Measurements from ENCODE around the gene GNAZ. TPM values are rescaled to one million over a fixed set of nuclear protein-coding genes. Genes with fewer than 3 reads are reported as not detected.

Gene GNAZ
- total and polyA plus RNA-seq, 2 experiments from 2014 or later, result 0.24 to 0.65 TPM

DNA sequence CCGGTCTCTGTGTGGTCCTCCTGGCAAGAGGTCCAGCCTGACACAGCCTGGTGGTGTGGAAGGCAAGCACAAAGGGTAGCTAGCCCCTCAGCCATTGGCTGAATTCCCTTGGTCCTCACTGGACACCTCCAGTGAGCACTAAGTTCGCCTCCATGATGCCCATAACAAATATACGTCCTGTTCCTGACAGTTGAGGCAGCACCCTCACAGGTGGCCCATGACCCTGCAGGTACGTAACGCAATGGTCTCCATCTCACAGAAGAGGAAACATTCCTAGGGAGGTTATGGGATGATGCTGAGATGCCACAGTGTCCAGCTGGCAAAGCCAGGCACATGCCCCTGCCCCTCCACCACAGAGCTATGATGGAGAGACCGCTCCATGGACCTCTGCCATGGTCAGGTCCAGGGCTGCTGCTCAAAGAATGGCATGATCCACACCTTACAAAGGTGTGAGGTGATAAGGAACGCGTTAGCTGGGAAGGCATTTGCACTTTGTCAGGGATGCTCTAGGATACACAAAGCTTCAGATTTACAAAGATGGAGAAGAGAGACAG is 1.4 kb upstream of the GNAZ start:
- H3K4me2 ChIP-seq (ENCODE audit: unreplicated experiment), result no peak overlapping the region
- no peaks in the 10 kb centered on the region for H3K27me3 ChIP-seq (replicated peaks; ENCODE audit: insufficient read depth)
- no peaks in the 10 kb centered on the region for H3K79me2 ChIP-seq (ENCODE audit: insufficient read depth)
- no peaks in the 10 kb centered on the region for H3K9me2 ChIP-seq (ENCODE audit: insufficient read depth)
- no peaks in the 10 kb centered on the region for H3F3A ChIP-seq (ENCODE audit: insufficient read depth)
- no peak overlapping the region for H3K4me3 ChIP-seq
- H4K20me1 ChIP-seq (ENCODE audit: insufficient read depth), result no peaks in the 10 kb centered on the region
- in situ Hi-C loops (cut with MboI), result no loop called here
- WGBS, 2 experiments (ENCODE audit: low coverage in 1 of 2, low lambda C conversion rate in 2 of 2, missing lambda C conversion rate in 2 of 2), result 85 to 88% methylated on average over 8 of the region's 8 CpGs
- no peaks in the 10 kb centered on the region for H3K36me3 ChIP-seq (ENCODE audit: low read depth)
- no peaks in the 10 kb centered on the region for H3K4me1 ChIP-seq (ENCODE audit: insufficient read depth)
- TF ChIP-seq EZH2 (IDR thresholded peaks at IDR 0.05; ENCODE audit: insufficient read depth, poor library complexity, severe bottlenecking), result no peak
- no peak overlapping the region for H3K9ac ChIP-seq
- no peak overlapping the region for H3K27ac ChIP-seq
- H2AFZ ChIP-seq, result no peak overlapping the region
- no peaks in the 10 kb centered on the region for H3K9me3 ChIP-seq (ENCODE audit: low read depth)
- DNase-seq, result no peak

GRCh38 chr22:23069502-23070357 is 589 bp upstream of the GNAZ start:
- WGBS, 2 experiments (ENCODE audit: low coverage in 1 of 2, low lambda C conversion rate in 2 of 2, missing lambda C conversion rate in 2 of 2), result 2 to 3% methylated on average over 42 to 46 of the region's 74 CpGs
- Histone ChIP-seq H3K4me1 (ENCODE audit: insufficient read depth) (no peaks in the 10 kb centered on the region), H3K9ac (no peak overlapping the region)

DNA sequence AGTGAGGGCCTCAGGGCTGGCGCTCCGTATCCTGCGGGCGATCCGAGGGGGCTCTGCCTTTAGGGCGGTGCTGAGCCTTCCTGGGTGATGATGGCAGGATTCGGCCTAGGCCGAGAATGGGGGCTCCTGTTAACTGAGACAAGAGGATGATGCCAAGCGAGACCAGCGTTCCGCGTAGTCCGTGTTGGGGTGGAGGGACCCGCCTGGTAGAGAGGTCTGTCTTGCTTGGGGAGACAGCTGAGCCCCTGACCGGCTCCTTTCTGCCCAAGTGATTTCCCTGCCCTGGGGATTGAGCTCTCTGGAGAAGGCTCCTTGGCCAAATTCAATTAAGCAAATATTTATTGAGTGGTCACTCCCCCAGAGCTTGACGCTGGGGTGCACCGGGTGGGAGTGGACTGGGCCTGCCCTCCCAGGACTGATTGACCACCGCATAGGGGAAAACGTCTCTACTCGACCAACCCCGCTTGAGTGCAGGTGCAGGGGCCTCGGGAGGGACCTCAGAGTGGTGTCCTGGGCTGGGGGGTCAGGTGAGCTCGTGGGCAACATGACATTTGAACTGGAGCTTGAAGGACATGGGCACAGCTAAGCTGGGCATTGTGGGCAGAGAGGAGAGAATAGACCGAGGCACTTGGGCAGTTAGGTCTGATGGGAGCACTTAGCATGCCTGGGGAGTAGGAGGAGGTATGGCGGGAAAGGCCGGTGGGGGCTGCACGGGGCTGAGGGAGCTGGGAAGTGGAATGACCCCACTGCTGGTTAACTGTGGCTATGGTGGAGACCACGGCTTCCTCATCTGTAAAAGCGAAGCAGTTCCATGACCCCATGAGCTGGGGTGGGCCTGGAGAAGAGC is 1.1 kb downstream of the GNAZ start:
- Histone ChIP-seq H4K20me1 (ENCODE audit: insufficient read depth) (no peaks in the 10 kb centered on the region), H3K27me3 (replicated peaks; ENCODE audit: insufficient read depth) (no peaks in the 10 kb centered on the region), H3K9ac (no peak overlapping the region), H3K9me2 (ENCODE audit: insufficient read depth) (no peaks in the 10 kb centered on the region), H3K79me2 (ENCODE audit: insufficient read depth) (no peaks in the 10 kb centered on the region), H3K4me3 (no peak overlapping the region), H2AFZ (no peak overlapping the region), H3K4me2 (ENCODE audit: unreplicated experiment) (no peak overlapping the region), H3F3A (ENCODE audit: insufficient read depth) (no peaks in the 10 kb centered on the region), H3K4me1 (ENCODE audit: insufficient read depth) (no peaks in the 10 kb centered on the region), H3K9me3 (ENCODE audit: low read depth) (no peaks in the 10 kb centered on the region), H3K36me3 (ENCODE audit: low read depth) (no peaks in the 10 kb centered on the region), H3K27ac (no peak overlapping the region)
- DNase-seq, result no peak
- 92 to 95% methylated on average over 21 to 29 of the region's 29 CpGs for WGBS, 2 experiments (ENCODE audit: low coverage in 1 of 2, low lambda C conversion rate in 2 of 2, missing lambda C conversion rate in 2 of 2)
- in situ Hi-C loops (cut with MboI), result no loop called here
- no peak for TF ChIP-seq EZH2phosphoT487 (IDR thresholded peaks at IDR 0.05; ENCODE audit: insufficient read depth, low read depth)
- TF ChIP-seq EZH2 (IDR thresholded peaks at IDR 0.05; ENCODE audit: insufficient read depth, poor library complexity, severe bottlenecking), result no peak

More at GRCh38 chr22:23069502-23070357, 589 bp upstream of the GNAZ start:
- Histone ChIP-seq H3F3A (ENCODE audit: insufficient read depth) (no peaks in the 10 kb centered on the region), H3K27ac (no peak overlapping the region), H3K4me2 (ENCODE audit: unreplicated experiment) (peak overlapping the region; percentile 93), H3K36me3 (ENCODE audit: low read depth) (no peaks in the 10 kb centered on the region), H3K79me2 (ENCODE audit: insufficient read depth) (no peaks in the 10 kb centered on the region), H2AFZ (peak overlapping the region; percentile 94), H3K9me2 (ENCODE audit: insufficient read depth) (no peaks in the 10 kb centered on the region), H3K4me3 (peak overlapping the region; percentile 77), H3K9me3 (ENCODE audit: low read depth) (no peaks in the 10 kb centered on the region), H3K27me3 (replicated peaks; ENCODE audit: insufficient read depth) (no peaks in the 10 kb centered on the region), H4K20me1 (ENCODE audit: insufficient read depth) (no peaks in the 10 kb centered on the region)
- TF ChIP-seq EZH2phosphoT487 (IDR thresholded peaks at IDR 0.05; ENCODE audit: insufficient read depth, low read depth), result no peak
- in situ Hi-C loops (cut with MboI), result no loop called here
- peak; percentile 92 for DNase-seq

- 82 to 87% methylated on average over 10 to 11 of the region's 11 CpGs for WGBS, 2 experiments (ENCODE audit: low coverage in 1 of 2, low lambda C conversion rate in 2 of 2, missing lambda C conversion rate in 2 of 2)
- Histone ChIP-seq H3K4me2 (ENCODE audit: unreplicated experiment) (no peak overlapping the region), H3K36me3 (ENCODE audit: low read depth) (no peaks in the 10 kb centered on the region), H3K27me3 (replicated peaks; ENCODE audit: insufficient read depth) (no peaks in the 10 kb centered on the region), H2AFZ (no peak overlapping the region), H3F3A (ENCODE audit: insufficient read depth) (no peaks in the 10 kb centered on the region), H3K9me3 (ENCODE audit: low read depth) (no peaks in the 10 kb centered on the region), H3K27ac (no peak overlapping the region), H3K4me1 (ENCODE audit: insufficient read depth) (no peaks in the 10 kb centered on the region), H3K4me3 (no peak overlapping the region), H3K79me2 (ENCODE audit: insufficient read depth) (no peaks in the 10 kb centered on the region), H4K20me1 (ENCODE audit: insufficient read depth) (no peaks in the 10 kb centered on the region), H3K9me2 (ENCODE audit: insufficient read depth) (no peaks in the 10 kb centered on the region), H3K9ac (no peak overlapping the region)
- in situ Hi-C loops (cut with MboI), result no loop called here
- peak; percentile 6 for DNase-seq
- no peak for TF ChIP-seq EZH2 (IDR thresholded peaks at IDR 0.05; ENCODE audit: insufficient read depth, poor library complexity, severe bottlenecking)
Measured at GRCh38 chr22:23072077-23072910, 2.0 kb downstream of the GNAZ start.
